Esophagus muscularis mucosa (tissue), 3 donors: Measurements from ENCODE around the gene EPB41.

Experiments used
- POLR2A ChIP-seq: fragments of 450-650 bp; IDR thresholded peaks from one replicate; pipeline ENCODE4 v1.6.1; 2017; ENCODE audit warnings: antibody characterized with exemption, moderate library complexity, mild to moderate bottlenecking, low read depth
- POLR2AphosphoS5 ChIP-seq, 2 donors: sonication (generic); formaldehyde crosslinking; IDR thresholded peaks; one replicate each; pipeline ENCODE4 v1.6.1; 2017; ENCODE audit warnings: antibody characterized with exemption in 2 of 2
- TF ChIP-seq, protein P1 (sequence below), 3 experiments: fragments of 200-600 bp in 2 of 3; fragments of 450-650 bp in 1 of 3; sonication (generic) in 2 of 3; IDR thresholded peaks; one replicate each; pipeline ENCODE4 v1.5.1; 2017 to 2019; ENCODE audit warnings: antibody characterized with exemption in 3 of 3, mild to moderate bottlenecking in 2 of 3, moderate library complexity in 1 of 3

DNA sequence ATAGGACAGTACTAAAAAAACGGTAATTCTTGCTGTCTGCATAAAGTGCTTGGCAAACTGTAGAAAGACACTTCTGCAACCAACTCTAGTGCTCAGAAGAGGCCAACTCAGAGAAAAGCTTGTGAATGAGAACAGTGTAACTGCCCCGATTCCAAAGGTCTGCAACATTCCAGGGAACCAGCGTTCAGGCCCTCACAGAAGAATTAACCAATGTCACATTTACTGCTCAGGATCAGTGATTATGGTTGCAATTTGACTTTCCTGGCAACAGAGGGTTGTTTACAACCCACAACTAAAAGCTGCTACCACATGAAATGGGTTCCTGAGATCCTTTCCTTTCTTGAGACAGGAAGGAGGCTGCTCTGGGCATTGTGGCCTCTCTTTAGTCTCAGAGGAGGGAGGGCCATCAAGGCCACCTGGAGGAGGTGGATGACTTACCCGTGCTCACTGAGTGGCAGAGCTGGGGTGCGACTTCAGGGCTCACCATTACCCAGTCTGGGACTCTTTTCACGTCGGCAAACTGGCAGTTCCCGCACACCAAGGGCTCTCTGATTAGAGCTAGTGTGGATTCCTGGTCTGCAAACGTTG, 252.0 kb downstream of the EPB41 start:
- TF ChIP-seq POLR2AphosphoS5 (IDR thresholded peaks at IDR 0.05) = no peak
- TF ChIP-seq, protein P1, sequence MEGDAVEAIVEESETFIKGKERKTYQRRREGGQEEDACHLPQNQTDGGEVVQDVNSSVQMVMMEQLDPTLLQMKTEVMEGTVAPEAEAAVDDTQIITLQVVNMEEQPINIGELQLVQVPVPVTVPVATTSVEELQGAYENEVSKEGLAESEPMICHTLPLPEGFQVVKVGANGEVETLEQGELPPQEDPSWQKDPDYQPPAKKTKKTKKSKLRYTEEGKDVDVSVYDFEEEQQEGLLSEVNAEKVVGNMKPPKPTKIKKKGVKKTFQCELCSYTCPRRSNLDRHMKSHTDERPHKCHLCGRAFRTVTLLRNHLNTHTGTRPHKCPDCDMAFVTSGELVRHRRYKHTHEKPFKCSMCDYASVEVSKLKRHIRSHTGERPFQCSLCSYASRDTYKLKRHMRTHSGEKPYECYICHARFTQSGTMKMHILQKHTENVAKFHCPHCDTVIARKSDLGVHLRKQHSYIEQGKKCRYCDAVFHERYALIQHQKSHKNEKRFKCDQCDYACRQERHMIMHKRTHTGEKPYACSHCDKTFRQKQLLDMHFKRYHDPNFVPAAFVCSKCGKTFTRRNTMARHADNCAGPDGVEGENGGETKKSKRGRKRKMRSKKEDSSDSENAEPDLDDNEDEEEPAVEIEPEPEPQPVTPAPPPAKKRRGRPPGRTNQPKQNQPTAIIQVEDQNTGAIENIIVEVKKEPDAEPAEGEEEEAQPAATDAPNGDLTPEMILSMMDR (IDR thresholded peaks at IDR 0.05) = no peak
- no peak for TF ChIP-seq POLR2A
